Measurements from ENCODE around the gene RAMACL. TPM values are rescaled to one million over a fixed set of nuclear protein-coding genes. Genes with fewer than 3 reads are reported as not detected.
A peak's percentile ranks its signal among the peaks of the same experiment; 100 is the strongest.

Gene RAMACL
- total RNA-seq, 1 donor from 2014 or later: 8.0 TPM

- Histone ChIP-seq H3K9me3 (no peaks in the 10 kb centered on the region), H3K27me3 (no peaks in the 10 kb centered on the region), H3K4me1 (peaks cover 35% of the 10 kb centered on the region), H3K36me3 (no peaks in the 10 kb centered on the region), H3K27ac (peak overlapping the region; percentile 80), H3K4me3 (no peak overlapping the region)
- intact Hi-C loops (cut with DNase I): no loop called here
- ATAC-seq (no peak), DNase-seq (no peak)
- TF ChIP-seq CTCF (IDR thresholded peaks at IDR 0.05): no peak
Measured at GRCh38 chr6:166596776-166597507, 10.5 kb upstream of the RAMACL start.

- DNase-seq (no peak), ATAC-seq (no peak)
- no peak overlapping the region for H3K27ac ChIP-seq
- peaks cover 35% of the 10 kb centered on the region for H3K4me1 ChIP-seq
- no peak for TF ChIP-seq CTCF (IDR thresholded peaks at IDR 0.05)
- H3K9me3 ChIP-seq: no peaks in the 10 kb centered on the region
- no peaks in the 10 kb centered on the region for H3K27me3 ChIP-seq
- H3K36me3 ChIP-seq: no peaks in the 10 kb centered on the region
- intact Hi-C loops (cut with DNase I): no loop called here
- H3K4me3 ChIP-seq: no peak overlapping the region
Measured at GRCh38 chr6:166595949-166596348, 9.5 kb upstream of the RAMACL start.

GRCh38 chr6:166595061-166595780 is 8.7 kb upstream of the RAMACL start:
- intact Hi-C loops (cut with DNase I): no loop called here
- no peak for TF ChIP-seq CTCF (IDR thresholded peaks at IDR 0.05)
- ATAC-seq: no peak
- Histone ChIP-seq H3K36me3 (no peaks in the 10 kb centered on the region), H3K9me3 (no peaks in the 10 kb centered on the region), H3K4me1 (peaks cover 35% of the 10 kb centered on the region), H3K27ac (no peak overlapping the region), H3K27me3 (no peaks in the 10 kb centered on the region), H3K4me3 (no peak overlapping the region)
- DNase-seq: no peak

- DNase-seq (no peak), ATAC-seq (no peak)
- Histone ChIP-seq H3K36me3 (no peaks in the 10 kb centered on the region), H3K4me3 (no peak overlapping the region), H3K27ac (no peak overlapping the region), H3K27me3 (no peaks in the 10 kb centered on the region), H3K9me3 (no peaks in the 10 kb centered on the region), H3K4me1 (peaks cover 31% of the 10 kb centered on the region)
- intact Hi-C loops (cut with DNase I): no loop called here
- TF ChIP-seq CTCF (IDR thresholded peaks at IDR 0.05): no peak
Measured at GRCh38 chr6:166592821-166593220, 6.3 kb upstream of the RAMACL start.

- H3K27ac ChIP-seq: no peak overlapping the region
- intact Hi-C loops (cut with DNase I): no loop called here
- peaks cover 24% of the 10 kb centered on the region for H3K4me1 ChIP-seq
- no peak for ATAC-seq
- no peak for DNase-seq
- H3K4me3 ChIP-seq: no peak overlapping the region
- H3K27me3 ChIP-seq: no peaks in the 10 kb centered on the region
- TF ChIP-seq CTCF (IDR thresholded peaks at IDR 0.05): no peak
- no peaks in the 10 kb centered on the region for H3K9me3 ChIP-seq
- no peaks in the 10 kb centered on the region for H3K36me3 ChIP-seq
Measured at GRCh38 chr6:166591961-166592520, 5.6 kb upstream of the RAMACL start.
